ENCODE results near the gene ENDOG.

- no peak for TF ChIP-seq POLR2A (IDR thresholded peaks at IDR 0.05; ENCODE audit: extremely low read depth, insufficient read length)
- TF ChIP-seq CTCF (IDR thresholded peaks at IDR 0.05; ENCODE audit: low read depth, low read length) = no peak
- TF ChIP-seq MYC (IDR thresholded peaks at IDR 0.05; ENCODE audit: low read depth, low read length) = no peak
- no peak for TF ChIP-seq MAX (IDR thresholded peaks at IDR 0.05; ENCODE audit: low read depth, low read length)
Observed at GRCh38 chr9:128805661-128806060, 12.6 kb upstream of the ENDOG start.
